Left ventricle myocardium superior (tissue), 1 donor: ENCODE data around the gene TPPP3. TPM values are rescaled to one million over a fixed set of nuclear protein-coding genes. Genes with fewer than 3 reads are reported as not detected.
A peak's percentile ranks its signal among the peaks of the same experiment; 100 is the strongest.
"Not testable (repeated sequence)": the region's sequence is repeated elsewhere in the genome, so short reads cannot be mapped to it uniquely, and the experiment has no call there.

ENCODE experiments used
- ATAC-seq: fragments of 200-7000 bp; cut with Tn5 transposase; one replicate; pipeline ENCODE4 v1.9.1; 2020; ENCODE audit warnings: mild to moderate bottlenecking, moderate library complexity
- DNase-seq: peaks from one replicate; pipeline ENCODE4 v3.0.0-alpha.2; 2020
- intact Hi-C: fragments of 100-400 bp; cut with micrococcal nuclease; formaldehyde crosslinking; loops from one replicate; pipeline ENCODE4 v1.11.0; 2022
- total RNA-seq: library from RNA; stranded (reverse); fragmentation: NEBNext Ultra II Directional; extraction: Animal tissue kit (Norgen Biotek cat#: 25700); gene quantifications from one replicate; pipeline ENCODE4 v1.2.1, GENCODE V29; 2021
- donor health status: DM: no; HTN: yes; CAD: no; lungs with severe emphysema.

TPPP3 gene
- total RNA-seq, 1 donor from 2014 or later, result 8.9 TPM

- peak; percentile 85 for DNase-seq
- peak; percentile 79 for ATAC-seq
- intact Hi-C loops, result loop anchor here (5.0 kb wide), 1 partner anchor 39 kb away; no protein-coding TSS in a partner anchor
These were observed 34.9 kb upstream of the TPPP3 start for GRCh38 chr16:67428146-67428731.

GRCh38 chr16:67426950-67427349 lies 33.7 kb upstream of the TPPP3 start:
- intact Hi-C loops, result loop anchor here (5.0 kb wide), 1 partner anchor 40 kb away; no protein-coding TSS in a partner anchor
- peak; percentile 5 for ATAC-seq
- DNase-seq, result peak; percentile 55

GRCh38 chr16:67426022-67426421 lies 32.7 kb upstream of the TPPP3 start:
- DNase-seq, result no peak
- intact Hi-C loops, result loop anchor here (5.0 kb wide), 1 partner anchor 41 kb away; no protein-coding TSS in a partner anchor
- ATAC-seq, result no peak

GRCh38 chr16:67425580-67425979 lies 32.3 kb upstream of the TPPP3 start:
- DNase-seq (no peak), ATAC-seq (no peak)
- intact Hi-C loops, result loop anchor here (5.0 kb wide), 1 partner anchor 42 kb away; no protein-coding TSS in a partner anchor

GRCh38 chr16:67425061-67425460 lies 31.8 kb upstream of the TPPP3 start:
- ATAC-seq (no peak), DNase-seq (no peak)
- intact Hi-C loops, result loop anchor here (5.0 kb wide), 1 partner anchor 42 kb away; no protein-coding TSS in a partner anchor

- ATAC-seq (no peak), DNase-seq (no peak)
- intact Hi-C loops, result no loop called here
These were observed 30.9 kb upstream of the TPPP3 start for GRCh38 chr16:67424261-67424615.

GRCh38 chr16:67423611-67424260 lies 30.4 kb upstream of the TPPP3 start:
- no peak for DNase-seq
- no peak for ATAC-seq
- intact Hi-C loops, result no loop called here

GRCh38 chr16:67423015-67423414 lies 29.7 kb upstream of the TPPP3 start:
- intact Hi-C loops, result no loop called here
- DNase-seq (no peak), ATAC-seq (no peak)

GRCh38 chr16:67421030-67421429 lies 27.7 kb upstream of the TPPP3 start:
- ATAC-seq (no peak), DNase-seq (no peak)
- intact Hi-C loops, result no loop called here

GRCh38 chr16:67419931-67420330 lies 26.6 kb upstream of the TPPP3 start:
- intact Hi-C loops, result no loop called here
- DNase-seq (no peak), ATAC-seq (no peak)

GRCh38 chr16:67419502-67419901 lies 26.2 kb upstream of the TPPP3 start:
- no peak for ATAC-seq
- DNase-seq, result no peak
- intact Hi-C loops, result no loop called here

- intact Hi-C loops, result no loop called here
- DNase-seq, result no peak
- ATAC-seq, result no peak
These were observed 24.2 kb upstream of the TPPP3 start for GRCh38 chr16:67417333-67418061.

GRCh38 chr16:67415872-67416793 lies 22.8 kb upstream of the TPPP3 start, which contains the start of gene ZDHHC1:
ZDHHC1 (minus strand) TSS chr16:67416477; CDS start chr16:67407775, 8,702 bp downstream.
- intact Hi-C loops, result no loop called here
- peak; percentile 90 for DNase-seq
- peak; percentile 98 for ATAC-seq

GRCh38 chr16:67415421-67415820 lies 22.1 kb upstream of the TPPP3 start:
- ATAC-seq, intact Hi-C loops, DNase-seq: not testable (repeated sequence)

- ATAC-seq (no peak), DNase-seq (no peak)
- intact Hi-C loops, result no loop called here
These were observed 20.9 kb upstream of the TPPP3 start for GRCh38 chr16:67413978-67414911.

- DNase-seq, result no peak
- intact Hi-C loops, result no loop called here
- no peak for ATAC-seq
These were observed 19.0 kb upstream of the TPPP3 start for GRCh38 chr16:67412294-67412693.

- no peak for ATAC-seq
- intact Hi-C loops, result no loop called here
- DNase-seq, result no peak
These were observed 18.0 kb upstream of the TPPP3 start for GRCh38 chr16:67411339-67411738.

GRCh38 chr16:67409631-67410030 lies 16.3 kb upstream of the TPPP3 start:
- intact Hi-C loops, result no loop called here
- ATAC-seq, result no peak
- no peak for DNase-seq
